Osteocyte (in vitro differentiated cells): ENCODE data around the gene CENPU. TPM values are rescaled to one million over a fixed set of nuclear protein-coding genes. Genes with fewer than 3 reads are reported as not detected.
A peak's percentile ranks its signal among the peaks of the same experiment; 100 is the strongest.

Experiments used
- DNase-seq: peaks from one replicate; pipeline ENCODE4 v3.0.0; 2021; ENCODE audit warnings: mixed read lengths; ENCODE audit not compliant: unreplicated experiment; ENCODE audit errors: extremely low spot score
- H3K27ac Mint-ChIP-seq: one replicate; pipeline ENCODE4 v1.8.0; 2021; ENCODE audit warnings: mild to moderate bottlenecking, mixed read lengths; ENCODE audit not compliant: unreplicated experiment
- H3K27me3 Mint-ChIP-seq: one replicate; pipeline ENCODE4 v1.8.0; 2021; ENCODE audit warnings: mixed read lengths; ENCODE audit not compliant: unreplicated experiment
- H3K36me3 Mint-ChIP-seq: one replicate; pipeline ENCODE4 v1.8.0; 2021; ENCODE audit warnings: mixed read lengths; ENCODE audit not compliant: unreplicated experiment
- H3K4me1 Mint-ChIP-seq: one replicate; pipeline ENCODE4 v1.8.0; 2021; ENCODE audit warnings: mixed read lengths; ENCODE audit not compliant: unreplicated experiment
- H3K4me3 Mint-ChIP-seq: one replicate; pipeline ENCODE4 v1.8.0; 2021; ENCODE audit warnings: mild to moderate bottlenecking, moderate library complexity, mixed read lengths; ENCODE audit not compliant: unreplicated experiment
- H3K9me3 Mint-ChIP-seq: one replicate; pipeline ENCODE4 v1.8.0; 2021; ENCODE audit warnings: mixed read lengths; ENCODE audit not compliant: unreplicated experiment
- total RNA-seq: library from RNA; stranded (reverse); gene quantifications from 2 replicates; pipeline ENCODE4 v1.2.1, GENCODE V29; 2021
- TF ChIP-seq, protein P1 (sequence below): fragments of 200-600 bp; sonication (generic); IDR thresholded peaks from 2 replicates; pipeline ENCODE4 v1.5.0; 2021; ENCODE audit warnings: antibody characterized with exemption, mild to moderate bottlenecking, moderate library complexity

CENPU gene
- total RNA-seq, 1 donor from 2014 or later: 6.9 TPM

GRCh38 chr4:184689681-184690080 is 44.2 kb downstream of the CENPU start:
- H3K36me3 Mint-ChIP-seq: peaks cover 23% of the 10 kb centered on the region
- no peaks in the 10 kb centered on the region for H3K27me3 Mint-ChIP-seq
- peaks cover 10% of the 10 kb centered on the region for H3K4me1 Mint-ChIP-seq
- TF ChIP-seq, protein P1, sequence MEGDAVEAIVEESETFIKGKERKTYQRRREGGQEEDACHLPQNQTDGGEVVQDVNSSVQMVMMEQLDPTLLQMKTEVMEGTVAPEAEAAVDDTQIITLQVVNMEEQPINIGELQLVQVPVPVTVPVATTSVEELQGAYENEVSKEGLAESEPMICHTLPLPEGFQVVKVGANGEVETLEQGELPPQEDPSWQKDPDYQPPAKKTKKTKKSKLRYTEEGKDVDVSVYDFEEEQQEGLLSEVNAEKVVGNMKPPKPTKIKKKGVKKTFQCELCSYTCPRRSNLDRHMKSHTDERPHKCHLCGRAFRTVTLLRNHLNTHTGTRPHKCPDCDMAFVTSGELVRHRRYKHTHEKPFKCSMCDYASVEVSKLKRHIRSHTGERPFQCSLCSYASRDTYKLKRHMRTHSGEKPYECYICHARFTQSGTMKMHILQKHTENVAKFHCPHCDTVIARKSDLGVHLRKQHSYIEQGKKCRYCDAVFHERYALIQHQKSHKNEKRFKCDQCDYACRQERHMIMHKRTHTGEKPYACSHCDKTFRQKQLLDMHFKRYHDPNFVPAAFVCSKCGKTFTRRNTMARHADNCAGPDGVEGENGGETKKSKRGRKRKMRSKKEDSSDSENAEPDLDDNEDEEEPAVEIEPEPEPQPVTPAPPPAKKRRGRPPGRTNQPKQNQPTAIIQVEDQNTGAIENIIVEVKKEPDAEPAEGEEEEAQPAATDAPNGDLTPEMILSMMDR: no peak
- no peak for DNase-seq
- H3K4me3 Mint-ChIP-seq: no peak overlapping the region
- no peak overlapping the region for H3K27ac Mint-ChIP-seq
- no peaks in the 10 kb centered on the region for H3K9me3 Mint-ChIP-seq

DNA sequence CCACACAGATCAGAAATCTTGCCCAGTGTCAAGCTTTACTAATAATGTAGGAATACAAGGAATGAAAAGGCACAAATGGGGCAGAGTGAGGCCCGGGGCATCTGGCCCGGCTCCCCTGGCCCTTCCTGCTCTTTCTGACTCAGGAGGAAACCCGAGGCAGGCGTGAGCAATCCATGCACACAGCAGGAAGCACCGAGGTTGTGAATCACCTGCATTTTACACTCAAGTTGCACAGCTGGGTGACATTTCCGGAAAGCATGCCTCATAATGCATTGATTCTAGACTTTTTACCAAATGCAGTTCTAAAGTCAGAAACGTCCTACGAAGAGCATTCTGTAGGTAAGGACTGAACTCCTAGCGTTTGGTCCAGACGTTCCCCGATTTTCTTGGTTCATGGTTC is 45.4 kb downstream of the CENPU start:
- Mint-ChIP-seq H3K36me3 (peaks cover 20% of the 10 kb centered on the region), H3K9me3 (no peaks in the 10 kb centered on the region), H3K27me3 (no peaks in the 10 kb centered on the region), H3K27ac (peak overlapping the region; percentile 32), H3K4me3 (peak overlapping the region; percentile 5), H3K4me1 (peaks cover 10% of the 10 kb centered on the region)
- DNase-seq: no peak
- TF ChIP-seq, protein P1: no peak

DNA sequence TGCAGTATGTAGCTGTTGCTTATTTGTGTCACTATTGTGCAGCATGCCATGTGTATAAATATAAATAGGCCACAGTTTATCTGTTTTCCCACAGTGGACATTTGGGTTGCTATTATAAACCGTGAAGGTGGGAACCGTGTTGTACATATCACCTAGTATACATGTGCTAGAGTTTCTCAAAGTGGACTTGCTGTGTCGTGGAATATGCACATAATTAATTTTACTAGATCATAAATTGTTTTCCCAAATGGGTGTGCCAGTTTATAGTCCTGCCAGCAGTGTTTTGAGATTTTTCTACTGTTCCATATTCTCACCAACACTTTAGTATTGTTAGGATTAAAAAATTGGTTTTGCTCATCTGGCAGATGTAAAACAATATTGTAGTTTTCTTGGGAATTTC is 45.9 kb downstream of the CENPU start:
- no peak for DNase-seq
- no peaks in the 10 kb centered on the region for H3K27me3 Mint-ChIP-seq
- H3K36me3 Mint-ChIP-seq: peaks cover 20% of the 10 kb centered on the region
- no peaks in the 10 kb centered on the region for H3K9me3 Mint-ChIP-seq
- H3K4me1 Mint-ChIP-seq: peaks cover 10% of the 10 kb centered on the region
- no peak overlapping the region for H3K4me3 Mint-ChIP-seq
- peak overlapping the region; percentile 32 for H3K27ac Mint-ChIP-seq
- TF ChIP-seq, protein P1: no peak

- TF ChIP-seq, protein P1: no peak
- H3K4me3 Mint-ChIP-seq: no peak overlapping the region
- no peaks in the 10 kb centered on the region for H3K27me3 Mint-ChIP-seq
- no peak overlapping the region for H3K27ac Mint-ChIP-seq
- no peak for DNase-seq
- H3K4me1 Mint-ChIP-seq: peaks cover 10% of the 10 kb centered on the region
- peaks cover 10% of the 10 kb centered on the region for H3K36me3 Mint-ChIP-seq
- H3K9me3 Mint-ChIP-seq: no peaks in the 10 kb centered on the region
Measured at GRCh38 chr4:184684491-184685189, 49.3 kb downstream of the CENPU start.

GRCh38 chr4:184681916-184682315 is 52.0 kb downstream of the CENPU start:
- H3K27me3 Mint-ChIP-seq: no peaks in the 10 kb centered on the region
- H3K4me1 Mint-ChIP-seq: no peaks in the 10 kb centered on the region
- H3K9me3 Mint-ChIP-seq: no peaks in the 10 kb centered on the region
- TF ChIP-seq, protein P1: no peak
- H3K27ac Mint-ChIP-seq: no peak overlapping the region
- no peak overlapping the region for H3K4me3 Mint-ChIP-seq
- H3K36me3 Mint-ChIP-seq: peaks cover 13% of the 10 kb centered on the region
- DNase-seq: no peak
